Omental fat pad (tissue), 4 donors: ENCODE data around the gene RPUSD2. TPM values are rescaled to one million over a fixed set of nuclear protein-coding genes. Genes with fewer than 3 reads are reported as not detected.

ENCODE experiments used
- ATAC-seq: fragments of 150-250 bp; one replicate; pipeline ENCODE4 v1.9.1; 2016; ENCODE audit warnings: mild to moderate bottlenecking, moderate library complexity; ENCODE audit not compliant: low FRiP score
- DNase-seq: peaks from one replicate; pipeline ENCODE4 v3.0.0-alpha.2; 2019; ENCODE audit warnings: low spot score
- total RNA-seq, 4 donors: library from RNA; depleted of rRNA; stranded (reverse); fragments of >200 nt; gene quantifications; one replicate each; pipeline ENCODE4 v1.1.0, GENCODE V29; 2016
- TF ChIP-seq, protein P1 (sequence below), 3 donors: fragments of 450-650 bp; IDR thresholded peaks; one replicate each; pipeline ENCODE4 v1.5.1; 2016 to 2017; ENCODE audit warnings: antibody characterized with exemption in 3 of 3, mild to moderate bottlenecking in 3 of 3, moderate library complexity in 2 of 3

RPUSD2 gene
- total RNA-seq, 4 donors from 2014 or later = 2.3 to 7.8 (median 4.5) TPM

- ATAC-seq (no peak), DNase-seq (no peak)
- TF ChIP-seq, protein P1, sequence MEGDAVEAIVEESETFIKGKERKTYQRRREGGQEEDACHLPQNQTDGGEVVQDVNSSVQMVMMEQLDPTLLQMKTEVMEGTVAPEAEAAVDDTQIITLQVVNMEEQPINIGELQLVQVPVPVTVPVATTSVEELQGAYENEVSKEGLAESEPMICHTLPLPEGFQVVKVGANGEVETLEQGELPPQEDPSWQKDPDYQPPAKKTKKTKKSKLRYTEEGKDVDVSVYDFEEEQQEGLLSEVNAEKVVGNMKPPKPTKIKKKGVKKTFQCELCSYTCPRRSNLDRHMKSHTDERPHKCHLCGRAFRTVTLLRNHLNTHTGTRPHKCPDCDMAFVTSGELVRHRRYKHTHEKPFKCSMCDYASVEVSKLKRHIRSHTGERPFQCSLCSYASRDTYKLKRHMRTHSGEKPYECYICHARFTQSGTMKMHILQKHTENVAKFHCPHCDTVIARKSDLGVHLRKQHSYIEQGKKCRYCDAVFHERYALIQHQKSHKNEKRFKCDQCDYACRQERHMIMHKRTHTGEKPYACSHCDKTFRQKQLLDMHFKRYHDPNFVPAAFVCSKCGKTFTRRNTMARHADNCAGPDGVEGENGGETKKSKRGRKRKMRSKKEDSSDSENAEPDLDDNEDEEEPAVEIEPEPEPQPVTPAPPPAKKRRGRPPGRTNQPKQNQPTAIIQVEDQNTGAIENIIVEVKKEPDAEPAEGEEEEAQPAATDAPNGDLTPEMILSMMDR (IDR thresholded peaks at IDR 0.05) = no peak
These were observed 13.7 kb downstream of the RPUSD2 start for GRCh38 chr15:40582726-40583246.

DNA sequence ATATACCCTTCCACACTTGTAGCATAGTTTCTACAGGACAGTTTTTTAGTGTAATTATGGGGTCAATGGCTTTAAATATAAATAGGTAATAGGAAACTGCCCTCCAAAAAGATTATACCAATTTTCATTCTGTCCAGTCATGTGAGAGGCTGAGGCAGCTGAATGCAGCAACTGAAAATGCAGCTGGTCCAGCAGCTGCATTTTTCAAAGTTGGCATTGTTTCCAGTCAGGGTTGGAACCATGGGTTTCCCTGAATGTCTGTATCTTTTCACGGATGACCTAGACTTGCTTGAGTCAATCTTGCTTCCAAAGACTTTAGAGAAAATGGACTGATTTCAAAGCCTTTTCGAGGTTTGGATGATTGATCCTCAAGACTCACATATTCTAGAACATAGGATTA lies 15.1 kb downstream of the RPUSD2 start:
- DNase-seq (no peak), ATAC-seq (no peak)
- TF ChIP-seq, protein P1 (IDR thresholded peaks at IDR 0.05) = no peak

- TF ChIP-seq, protein P1 (IDR thresholded peaks at IDR 0.05) = no peak
- DNase-seq (no peak), ATAC-seq (no peak)
These were observed 21.6 kb downstream of the RPUSD2 start for GRCh38 chr15:40590667-40591050.

GRCh38 chr15:40591389-40591788 lies 22.3 kb downstream of the RPUSD2 start:
- TF ChIP-seq, protein P1 (IDR thresholded peaks at IDR 0.05) = no peak
- ATAC-seq = no peak
- DNase-seq = no peak

DNA sequence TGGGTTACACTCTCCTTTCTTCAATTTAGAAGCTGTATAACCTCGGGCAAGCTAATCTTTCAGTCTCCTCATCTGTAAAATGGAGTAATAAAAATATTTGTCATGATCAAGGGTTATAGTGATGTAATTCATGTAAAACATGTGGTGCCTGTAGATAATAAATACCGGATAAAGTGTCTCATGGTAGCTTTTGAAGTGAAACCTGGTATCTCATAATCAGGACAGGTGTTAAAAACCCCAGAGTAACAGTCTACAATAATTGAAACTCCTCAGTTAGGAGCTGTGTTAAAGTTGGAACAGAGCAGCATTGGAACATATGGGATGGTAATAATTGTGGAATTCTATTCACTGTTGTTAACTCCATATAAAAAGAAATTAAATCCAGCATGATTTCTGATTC lies 24.1 kb downstream of the RPUSD2 start:
- no peak for ATAC-seq
- TF ChIP-seq, protein P1 (IDR thresholded peaks at IDR 0.05) = no peak
- DNase-seq = no peak

- DNase-seq = peak; percentile 86
- ATAC-seq = peak; percentile 90
- TF ChIP-seq, protein P1 (IDR thresholded peaks at IDR 0.05) = no peak
These were observed 24.7 kb downstream of the RPUSD2 start, which contains the start of gene KNL1 for GRCh38 chr15:40593588-40594428. Gene KNL1, plus strand, starts transcription at chr15:40594249. Its CDS starts 8,683 bp downstream, at chr15:40602932.

DNA sequence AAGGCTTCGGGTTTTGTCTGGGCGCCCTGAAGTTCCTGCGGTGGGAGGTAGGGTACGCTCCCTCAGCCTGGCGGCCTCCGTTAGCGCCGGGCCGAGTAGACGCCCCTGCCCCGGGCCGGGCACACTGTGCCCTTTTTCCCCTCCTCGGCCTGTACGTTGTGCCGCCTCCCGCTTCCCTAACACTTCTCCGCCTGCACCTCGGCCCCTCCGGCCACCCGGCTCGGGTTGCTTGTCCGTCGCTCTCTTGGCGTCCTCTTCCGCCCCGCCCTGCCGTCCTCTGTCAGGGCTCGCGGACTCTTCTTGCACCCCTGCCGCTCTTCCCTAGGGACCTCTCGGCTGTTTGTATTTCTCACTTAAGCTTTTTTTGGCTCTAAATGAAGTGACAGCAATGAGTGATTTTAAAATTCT lies 25.3 kb downstream of the RPUSD2 start:
- TF ChIP-seq, protein P1 (IDR thresholded peaks at IDR 0.05) = no peak
- DNase-seq (no peak), ATAC-seq (peak; percentile 38)
